Measurements from ENCODE around the gene NRIP1. TPM values are rescaled to one million over a fixed set of nuclear protein-coding genes. Genes with fewer than 3 reads are reported as not detected.

The NRIP1 gene
- total and polyA plus RNA-seq, 2 of the 8 experiments (the other 6 are each of a cell fraction or from before 2014, with no cell fraction given) = 1.5 to 9.3 TPM

DNA sequence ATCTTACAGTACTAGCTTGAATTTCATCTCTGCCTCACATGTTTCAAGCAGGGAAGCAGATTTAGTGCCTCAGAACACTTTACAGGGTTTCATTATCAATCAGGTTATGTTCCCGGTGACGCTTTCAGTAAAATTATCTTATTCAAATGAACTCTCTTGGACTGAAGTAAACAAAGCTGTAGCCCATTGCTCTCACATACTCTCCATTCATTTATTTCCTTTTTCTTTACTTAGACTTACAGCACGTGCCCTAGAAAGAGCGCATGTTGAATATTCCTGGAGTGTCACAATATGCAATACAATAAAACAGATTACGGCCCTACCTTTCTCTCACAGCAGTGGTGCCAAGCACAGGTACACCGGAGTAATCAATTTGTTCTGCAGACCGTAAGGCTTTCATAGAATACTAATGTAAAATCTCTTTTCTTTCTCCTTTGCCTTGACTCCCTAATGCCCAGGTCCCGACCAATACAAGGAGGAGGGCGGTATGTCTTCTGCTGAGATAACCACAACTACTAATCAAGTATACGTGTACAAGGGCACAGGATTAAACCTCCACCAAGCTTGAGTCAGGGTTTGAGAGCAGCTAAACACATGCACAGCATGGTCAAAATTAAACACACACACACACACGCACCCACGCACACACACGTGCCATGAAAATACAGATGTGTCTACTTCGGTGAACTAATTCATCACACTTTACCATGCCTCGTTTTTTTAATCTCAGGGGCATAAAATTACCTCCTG, 62.8 kb downstream of the NRIP1 start:
- Histone ChIP-seq H3K4me2 (ENCODE audit: insufficient read depth in 1 of 2, low read depth in 2 of 2, low read length in 2 of 2) (peak overlapping the region; percentile 53 to 60), H2BK120ac (replicated peaks; ENCODE audit: low read depth, low read length) (no peak overlapping the region), H3K79me1 (ENCODE audit: low read depth, low read length) (no peaks in the 10 kb centered on the region), H3K23me2 (ENCODE audit: low read depth, low read length) (no peaks in the 10 kb centered on the region), H2AFZ (ENCODE audit: low read length) (no peak overlapping the region), H4K91ac (replicated peaks; ENCODE audit: insufficient read length, low read length) (no peak overlapping the region), H3K9ac (replicated peaks in 1 of 4; ENCODE audit: extremely low read depth in 1 of 4, low read depth in 3 of 4, low read length in 3 of 4) (no peak overlapping the region), H2AK5ac (ENCODE audit: low read depth, low read length) (no peak overlapping the region; the same call in 1 of the 2 replicates), H3K9me3 (ENCODE audit: insufficient read depth in 2 of 2, low read depth in 1 of 2, low read length in 1 of 2) (no peaks in the 10 kb centered on the region; a peak in 1 of 4 replicates), H3K27me3 (replicated peaks in 1 of 4; ENCODE audit: control insufficient read depth in 3 of 4, extremely low read depth in 1 of 4, insufficient read depth in 3 of 4, low read length in 3 of 4) (peaks cover 4 to 34% (median 7%) of the 10 kb centered on the region in 4 experiments), H3K27ac (ENCODE audit: low read depth, low read length) (no peak overlapping the region), H4K5ac (ENCODE audit: insufficient read length, low read depth, low read length) (no peak overlapping the region), H2BK20ac (ENCODE audit: low read length) (no peak overlapping the region), H3K36me3 (ENCODE audit: control insufficient read depth in 2 of 4, insufficient read depth in 4 of 4, low read length in 3 of 4) (no peaks in the 10 kb centered on the region), H3K79me2 (ENCODE audit: control insufficient read depth in 1 of 2, insufficient read depth in 2 of 2, low read length in 2 of 2) (0 out of 4 replicates have a peak, but pooled peaks cover 0 to 4% of the 10 kb centered on the region in 2 experiments), H2BK5ac (ENCODE audit: low read depth, low read length) (no peak overlapping the region), H4K8ac (ENCODE audit: extremely low read depth, insufficient read depth, low read length) (no peak overlapping the region), H4K20me1 (replicated peaks in 1 of 2; ENCODE audit: control insufficient read depth in 1 of 2, insufficient read depth in 2 of 2, low read length in 2 of 2) (peaks cover 5 to 17% of the 10 kb centered on the region in 2 experiments), H3K4ac (replicated peaks; ENCODE audit: insufficient read length, low read depth, low read length) (no peak overlapping the region), H3K14ac (ENCODE audit: insufficient read length) (no peak overlapping the region), H3K4me3 (ENCODE audit: extremely low read depth in 1 of 4, insufficient read depth in 2 of 4, low read depth in 3 of 4, low read length in 4 of 4) (peak overlapping the region in 1 of 4 experiments; percentile 33; a peak in 1 of 8 replicates), H3K56ac (replicated peaks; ENCODE audit: insufficient read length, low read depth, low read length) (no peak overlapping the region), H3K23ac (ENCODE audit: insufficient read length) (no peak overlapping the region), H3K18ac (ENCODE audit: extremely low read depth, low read length) (no peak overlapping the region), H3K4me1 (replicated peaks in 1 of 4; ENCODE audit: control insufficient read depth in 3 of 4, insufficient read depth in 4 of 4, low read length in 3 of 4) (peaks cover 0 to 9% (median 1%) of the 10 kb centered on the region in 4 experiments; a peak in 4 of 7 replicates), H2BK15ac (ENCODE audit: low read length) (no peak overlapping the region), H2BK12ac (ENCODE audit: low read depth, low read length) (no peak overlapping the region)
- 33% methylated on average over 15 of the region's 15 CpGs; no CpG with 5 or more reads in 1 of the 2 experiments for WGBS, 2 experiments (ENCODE audit: extremely low coverage in 1 of 2, insufficient coverage in 1 of 2, insufficient read length in 1 of 2, insufficient replicate concordance in 2 of 2, low coverage in 1 of 2, low lambda C conversion rate in 2 of 2, missing lambda C conversion rate in 1 of 2)
- POLR2A ChIA-PET (ENCODE audit: partially characterized antibody) = no interaction called here
- no peak for FAIRE-seq
- CTCF ChIA-PET (ENCODE audit: partially characterized antibody) = no interaction called here
- DNase-seq (ENCODE audit: low read depth in 1 of 2, low spot score in 2 of 2) = no peak
- TF ChIP-seq BACH1 (IDR thresholded peaks at IDR 0.05; ENCODE audit: low read length) = no peak
- no peak for TF ChIP-seq SP2 (IDR thresholded peaks at IDR 0.05; ENCODE audit: low read length)
- TF ChIP-seq SIN3A (conservative IDR thresholded peaks at IDR 0.05 in 1 of 2, IDR thresholded peaks at IDR 0.05 in 1 of 2; ENCODE audit: low read depth in 1 of 2, low read length in 2 of 2) = no peak
- no peak for TF ChIP-seq YY1 (IDR thresholded peaks at IDR 0.05; ENCODE audit: low read depth, low read length)
- TF ChIP-seq CBX5 (IDR thresholded peaks at IDR 0.05; ENCODE audit: low read depth, low read length) = no peak
- TF ChIP-seq HDAC2 (IDR thresholded peaks at IDR 0.05; ENCODE audit: borderline replicate concordance in 1 of 2, low read depth in 2 of 2, low read length in 2 of 2) = no peak
- TF ChIP-seq ASH2L (IDR thresholded peaks at IDR 0.05; ENCODE audit: low read length) = no peak
- TF ChIP-seq TEAD4 (IDR thresholded peaks at IDR 0.05; ENCODE audit: low read depth, low read length) = no peak
- no peak for TF ChIP-seq EGR1 (IDR thresholded peaks at IDR 0.05; ENCODE audit: borderline replicate concordance, low read depth, low read length)
- no peak for TF ChIP-seq NRF1 (IDR thresholded peaks at IDR 0.05; ENCODE audit: low read depth, low read length)
- TF ChIP-seq, protein P1, sequence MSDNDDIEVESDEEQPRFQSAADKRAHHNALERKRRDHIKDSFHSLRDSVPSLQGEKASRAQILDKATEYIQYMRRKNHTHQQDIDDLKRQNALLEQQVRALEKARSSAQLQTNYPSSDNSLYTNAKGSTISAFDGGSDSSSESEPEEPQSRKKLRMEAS (IDR thresholded peaks at IDR 0.05) = no peak
- no peak for TF ChIP-seq KDM1A (IDR thresholded peaks at IDR 0.05; ENCODE audit: borderline replicate concordance, low read length)
- TF ChIP-seq EZH2 (IDR thresholded peaks at IDR 0.05; ENCODE audit: low read depth, low read length, severe bottlenecking) = no peak
